Ovary (tissue), 3 donors: ENCODE results near the gene AUTS2.

ENCODE experiments used
- CTCF ChIP-seq, 3 donors: fragments of 450-650 bp in 2 of 3; fragments of 200-600 bp in 1 of 3; IDR thresholded peaks; one replicate each; pipeline versions ENCODE4 v1.5.1 to v1.8.0; 2016 to 2022; ENCODE audit warnings: antibody characterized with exemption in 3 of 3, mild to moderate bottlenecking in 1 of 3
- EP300 ChIP-seq: sonication (generic); formaldehyde crosslinking; IDR thresholded peaks from one replicate; pipeline ENCODE4 v1.6.1; 2017; ENCODE audit warnings: antibody characterized with exemption
- POLR2A ChIP-seq: fragments of 450-650 bp; IDR thresholded peaks from one replicate; pipeline ENCODE4 v1.6.1; 2017; ENCODE audit warnings: antibody characterized with exemption, mild to moderate bottlenecking, moderate library complexity
- donor health status: DM: no; HTN: no; CAD: no.

DNA sequence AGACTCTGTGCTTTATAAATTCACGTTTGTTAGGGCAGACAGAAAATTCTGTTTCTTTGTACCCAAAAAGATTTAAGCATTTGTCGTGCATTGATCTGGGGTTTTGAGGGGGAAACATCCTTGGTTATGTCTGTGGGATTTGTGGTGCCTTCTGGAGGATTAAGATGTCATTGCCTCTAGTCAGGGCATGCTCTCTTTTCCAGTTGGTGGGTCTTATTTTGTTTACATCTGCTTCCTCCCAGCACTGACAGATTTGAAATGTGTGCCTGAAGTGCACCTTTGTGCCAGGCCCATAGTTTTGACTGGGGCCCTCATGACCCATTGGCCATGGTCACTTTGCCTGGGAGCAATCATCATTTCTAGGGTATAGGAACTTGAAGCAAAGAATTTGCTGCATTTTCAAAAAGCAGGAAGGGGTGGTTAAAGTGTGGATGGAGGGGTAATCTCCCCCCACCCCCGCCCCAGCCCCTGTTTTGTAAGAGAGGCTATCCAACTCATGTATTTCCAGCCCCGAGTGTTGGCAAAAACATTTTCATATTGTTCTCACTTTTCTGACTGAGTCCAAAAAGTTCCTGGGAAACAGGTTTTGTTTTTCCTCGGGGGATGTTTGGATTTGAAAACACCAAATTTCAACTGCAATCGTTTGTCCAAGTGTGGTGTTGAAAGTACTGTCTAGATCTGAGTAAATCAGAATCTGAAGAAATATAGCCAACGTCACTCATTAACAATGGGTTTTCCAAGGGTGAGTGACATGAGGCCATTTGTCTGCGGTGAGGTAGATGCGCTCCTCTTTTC is 1145.5 kb downstream of the AUTS2 start:
- TF ChIP-seq CTCF (IDR thresholded peaks at IDR 0.05): no peak
- no peak for TF ChIP-seq POLR2A
- TF ChIP-seq EP300: no peak
